ENCODE data around the gene ATN1.

DNA sequence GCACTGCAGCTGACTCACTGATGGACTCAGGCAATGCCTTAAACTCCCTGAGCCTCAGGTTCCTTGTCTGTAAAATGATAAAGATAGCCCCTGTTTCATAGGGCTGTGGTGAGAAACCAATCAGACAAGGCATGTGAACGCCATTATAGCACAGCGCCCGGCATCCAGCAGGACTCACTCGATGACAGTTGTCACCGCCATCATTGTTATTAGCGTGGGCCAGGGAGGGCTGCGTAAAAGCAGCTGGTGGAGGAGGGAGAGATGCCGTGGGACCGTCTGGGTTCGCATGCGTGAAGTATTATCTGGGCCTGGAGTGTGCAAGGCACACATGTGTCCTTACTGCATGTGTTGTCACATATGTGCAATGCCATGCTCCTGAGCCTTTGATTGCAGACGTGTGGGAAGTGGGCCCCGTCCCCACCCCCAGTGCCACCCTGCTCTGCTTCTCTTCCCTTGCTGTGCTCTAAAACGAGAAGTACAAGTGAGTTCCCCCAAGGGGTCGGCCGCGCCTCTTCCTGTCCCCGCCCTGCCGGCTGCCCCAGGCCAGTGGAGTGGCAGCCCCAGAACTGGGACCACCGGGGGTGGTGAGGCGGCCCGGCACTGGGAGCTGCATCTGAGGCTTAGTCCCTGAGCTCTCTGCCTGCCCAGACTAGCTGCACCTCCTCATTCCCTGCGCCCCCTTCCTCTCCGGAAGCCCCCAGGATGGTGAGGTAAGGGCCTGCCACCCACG lies 23.2 kb downstream of the ATN1 start, which contains the start of gene PTPN6:
- TF ChIP-seq CTCF (IDR thresholded peaks at IDR 0.05; ENCODE audit: low read depth, low read length, missing input control) = no peak
- no peak for TF ChIP-seq SP1 (IDR thresholded peaks at IDR 0.05)
- no peak for TF ChIP-seq FOXA1 (IDR thresholded peaks at IDR 0.05)
